Stimulated activated CD4-positive, alpha-beta T cell treated with anti-CD3 and anti-CD28 coated beads, TNF-alpha, amount 100 ng/mL, for 4 hours (primary cell): ENCODE measurements around the gene ADARB1.

ENCODE experiments used
- DNase-seq, 3 experiments: peaks; one replicate each; pipeline ENCODE4 v3.0.0-alpha.2; 2020; ENCODE audit warnings: low read depth in 3 of 3

The ADARB1 gene

GRCh38 chr21:45225041-45225740 lies 150.8 kb downstream of the ADARB1 start:
- DNase-seq = no peak

- DNase-seq = no peak
Measured at GRCh38 chr21:45225741-45226327, 151.5 kb downstream of the ADARB1 start.

- DNase-seq = no peak
Measured at GRCh38 chr21:45226540-45227326, 152.4 kb downstream of the ADARB1 start.

GRCh38 chr21:45227735-45228134 lies 153.4 kb downstream of the ADARB1 start:
- DNase-seq = no peak

- DNase-seq = peak; percentile 20 to 42 (median 28)
Measured at GRCh38 chr21:45228171-45228641, 153.8 kb downstream of the ADARB1 start.

- DNase-seq = no peak
Measured at GRCh38 chr21:45228656-45229240, 154.4 kb downstream of the ADARB1 start.

GRCh38 chr21:45231705-45232104 lies 157.3 kb downstream of the ADARB1 start:
- no peak for DNase-seq

- no peak for DNase-seq
Measured at GRCh38 chr21:45234127-45234526, 159.7 kb downstream of the ADARB1 start.

- DNase-seq = no peak
Measured at GRCh38 chr21:45234965-45235364, 160.6 kb downstream of the ADARB1 start.

GRCh38 chr21:45235488-45235887 lies 161.1 kb downstream of the ADARB1 start:
- DNase-seq = no peak

GRCh38 chr21:45236481-45236880 lies 162.1 kb downstream of the ADARB1 start:
- no peak for DNase-seq

- DNase-seq = no peak
Measured at GRCh38 chr21:45237401-45237800, 163.0 kb downstream of the ADARB1 start.

GRCh38 chr21:45241357-45241756 lies 167.0 kb downstream of the ADARB1 start:
- no peak for DNase-seq

GRCh38 chr21:45243603-45244002 lies 169.2 kb downstream of the ADARB1 start:
- no peak for DNase-seq

GRCh38 chr21:45244799-45245340 lies 170.5 kb downstream of the ADARB1 start:
- DNase-seq = no peak

GRCh38 chr21:45246386-45247320 lies 172.3 kb downstream of the ADARB1 start:
- DNase-seq = no peak

- DNase-seq = no peak
Measured at GRCh38 chr21:45248301-45248892, 174.0 kb downstream of the ADARB1 start.

GRCh38 chr21:45248893-45249381 lies 174.6 kb downstream of the ADARB1 start:
- no peak for DNase-seq

GRCh38 chr21:45249626-45250025 lies 175.2 kb downstream of the ADARB1 start:
- DNase-seq = no peak

- no peak for DNase-seq
Measured at GRCh38 chr21:45250272-45250671, 175.9 kb downstream of the ADARB1 start.
